Measurements from ENCODE around the gene WDFY4. TPM values are rescaled to one million over a fixed set of nuclear protein-coding genes. Genes with fewer than 3 reads are reported as not detected.

Gene WDFY4
- total and polyA plus RNA-seq, 9 of the 15 experiments (the other 6 are each of a cell fraction or from before 2014, with no cell fraction given): 0.01 to 0.02 (median 0.01) TPM; not detected in 6

DNA sequence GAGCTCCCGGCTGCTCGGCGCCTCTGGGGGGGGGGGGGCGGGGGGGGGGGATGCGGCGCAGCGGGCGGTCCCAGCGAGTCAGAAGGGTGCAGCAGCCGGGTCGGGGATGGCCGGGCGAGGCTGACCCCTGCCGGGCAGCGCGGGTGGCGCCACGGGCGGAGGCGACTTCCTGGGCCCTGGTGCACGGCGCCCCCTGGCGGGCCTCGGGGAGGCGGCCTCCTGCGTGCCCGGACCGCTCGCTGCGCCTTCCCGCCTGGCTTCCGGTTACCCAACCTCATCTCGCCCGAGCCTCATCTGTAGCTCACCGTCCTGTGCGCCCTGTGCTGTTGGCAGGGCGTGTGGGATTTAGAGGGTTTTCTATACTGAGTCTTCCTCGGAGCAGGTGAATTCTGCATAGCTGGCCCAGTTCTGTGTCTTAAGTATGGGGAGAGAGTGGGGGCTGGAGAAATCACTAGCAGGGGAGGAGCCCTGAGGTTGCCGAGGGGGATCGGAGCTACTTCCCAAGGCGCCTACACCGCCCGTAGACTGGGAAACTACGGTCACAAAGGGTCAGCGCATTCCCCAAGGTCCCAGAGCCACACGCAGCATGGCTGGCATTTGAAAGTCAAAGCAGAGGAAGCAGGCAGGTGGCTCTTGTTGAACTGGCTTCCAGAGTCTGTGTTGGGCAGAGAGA, 28.3 kb upstream of the WDFY4 start (continued):
- TF ChIP-seq ZNF778 (CRISPR knock-in tag; IDR thresholded peaks at IDR 0.05): no peak
- TF ChIP-seq, protein P1, sequence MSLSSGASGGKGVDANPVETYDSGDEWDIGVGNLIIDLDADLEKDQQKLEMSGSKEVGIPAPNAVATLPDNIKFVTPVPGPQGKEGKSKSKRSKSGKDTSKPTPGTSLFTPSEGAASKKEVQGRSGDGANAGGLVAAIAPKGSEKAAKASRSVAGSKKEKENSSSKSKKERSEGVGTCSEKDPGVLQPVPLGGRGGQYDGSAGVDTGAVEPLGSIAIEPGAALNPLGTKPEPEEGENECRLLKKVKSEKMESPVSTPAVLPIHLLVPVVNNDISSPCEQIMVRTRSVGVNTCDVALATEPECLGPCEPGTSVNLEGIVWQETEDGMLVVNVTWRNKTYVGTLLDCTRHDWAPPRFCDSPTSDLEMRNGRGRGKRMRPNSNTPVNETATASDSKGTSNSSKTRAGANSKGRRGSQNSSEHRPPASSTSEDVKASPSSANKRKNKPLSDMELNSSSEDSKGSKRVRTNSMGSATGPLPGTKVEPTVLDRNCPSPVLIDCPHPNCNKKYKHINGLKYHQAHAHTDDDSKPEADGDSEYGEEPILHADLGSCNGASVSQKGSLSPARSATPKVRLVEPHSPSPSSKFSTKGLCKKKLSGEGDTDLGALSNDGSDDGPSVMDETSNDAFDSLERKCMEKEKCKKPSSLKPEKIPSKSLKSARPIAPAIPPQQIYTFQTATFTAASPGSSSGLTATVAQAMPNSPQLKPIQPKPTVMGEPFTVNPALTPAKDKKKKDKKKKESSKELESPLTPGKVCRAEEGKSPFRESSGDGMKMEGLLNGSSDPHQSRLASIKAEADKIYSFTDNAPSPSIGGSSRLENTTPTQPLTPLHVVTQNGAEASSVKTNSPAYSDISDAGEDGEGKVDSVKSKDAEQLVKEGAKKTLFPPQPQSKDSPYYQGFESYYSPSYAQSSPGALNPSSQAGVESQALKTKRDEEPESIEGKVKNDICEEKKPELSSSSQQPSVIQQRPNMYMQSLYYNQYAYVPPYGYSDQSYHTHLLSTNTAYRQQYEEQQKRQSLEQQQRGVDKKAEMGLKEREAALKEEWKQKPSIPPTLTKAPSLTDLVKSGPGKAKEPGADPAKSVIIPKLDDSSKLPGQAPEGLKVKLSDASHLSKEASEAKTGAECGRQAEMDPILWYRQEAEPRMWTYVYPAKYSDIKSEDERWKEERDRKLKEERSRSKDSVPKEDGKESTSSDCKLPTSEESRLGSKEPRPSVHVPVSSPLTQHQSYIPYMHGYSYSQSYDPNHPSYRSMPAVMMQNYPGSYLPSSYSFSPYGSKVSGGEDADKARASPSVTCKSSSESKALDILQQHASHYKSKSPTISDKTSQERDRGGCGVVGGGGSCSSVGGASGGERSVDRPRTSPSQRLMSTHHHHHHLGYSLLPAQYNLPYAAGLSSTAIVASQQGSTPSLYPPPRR (CRISPR knock-in tag; IDR thresholded peaks at IDR 0.05; ENCODE audit: borderline replicate concordance): no peak
- TF ChIP-seq, protein P2, sequence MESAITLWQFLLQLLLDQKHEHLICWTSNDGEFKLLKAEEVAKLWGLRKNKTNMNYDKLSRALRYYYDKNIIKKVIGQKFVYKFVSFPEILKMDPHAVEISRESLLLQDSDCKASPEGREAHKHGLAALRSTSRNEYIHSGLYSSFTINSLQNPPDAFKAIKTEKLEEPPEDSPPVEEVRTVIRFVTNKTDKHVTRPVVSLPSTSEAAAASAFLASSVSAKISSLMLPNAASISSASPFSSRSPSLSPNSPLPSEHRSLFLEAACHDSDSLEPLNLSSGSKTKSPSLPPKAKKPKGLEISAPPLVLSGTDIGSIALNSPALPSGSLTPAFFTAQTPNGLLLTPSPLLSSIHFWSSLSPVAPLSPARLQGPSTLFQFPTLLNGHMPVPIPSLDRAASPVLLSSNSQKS (CRISPR knock-in tag; IDR thresholded peaks at IDR 0.05): no peak
- TF ChIP-seq NONO (IDR thresholded peaks at IDR 0.05; ENCODE audit: low read depth in 2 of 2, low read length in 1 of 2): peak in 1 of 2 experiments; percentile 96; a peak in 2 of 4 replicates
- TF ChIP-seq ZNF445 (CRISPR knock-in tag; IDR thresholded peaks at IDR 0.05; ENCODE audit: low read depth): no peak
- TF ChIP-seq PML (IDR thresholded peaks at IDR 0.05; ENCODE audit: low read length): no peak
- TF ChIP-seq PTRF (tag; IDR thresholded peaks at IDR 0.05): no peak
- TF ChIP-seq RFX1 (IDR thresholded peaks at IDR 0.05): no peak
- TF ChIP-seq HDAC2 (IDR thresholded peaks at IDR 0.05): no peak
- peak; percentile 16; the same call in 1 of the 2 replicates for TF ChIP-seq NR2C2 (CRISPR knock-in tag; IDR thresholded peaks at IDR 0.05)
- no peak for TF ChIP-seq NR2C2 (tag; IDR thresholded peaks at IDR 0.05)
- TF ChIP-seq ZNF146 (CRISPR knock-in tag; IDR thresholded peaks at IDR 0.05; ENCODE audit: unreplicated experiment): no peak
- TF ChIP-seq FOXK1 (CRISPR knock-in tag; IDR thresholded peaks at IDR 0.05; ENCODE audit: borderline replicate concordance): no peak
- no peak for TF ChIP-seq ZNF124 (CRISPR knock-in tag; IDR thresholded peaks at IDR 0.05)
- peak; percentile 94 for TF ChIP-seq FIP1L1 (IDR thresholded peaks at IDR 0.05; ENCODE audit: low read depth, low read length, poor library complexity, severe bottlenecking)
- no peak for TF ChIP-seq FOXA1 (IDR thresholded peaks at IDR 0.05; ENCODE audit: borderline replicate concordance)
- TF ChIP-seq, protein P3, sequence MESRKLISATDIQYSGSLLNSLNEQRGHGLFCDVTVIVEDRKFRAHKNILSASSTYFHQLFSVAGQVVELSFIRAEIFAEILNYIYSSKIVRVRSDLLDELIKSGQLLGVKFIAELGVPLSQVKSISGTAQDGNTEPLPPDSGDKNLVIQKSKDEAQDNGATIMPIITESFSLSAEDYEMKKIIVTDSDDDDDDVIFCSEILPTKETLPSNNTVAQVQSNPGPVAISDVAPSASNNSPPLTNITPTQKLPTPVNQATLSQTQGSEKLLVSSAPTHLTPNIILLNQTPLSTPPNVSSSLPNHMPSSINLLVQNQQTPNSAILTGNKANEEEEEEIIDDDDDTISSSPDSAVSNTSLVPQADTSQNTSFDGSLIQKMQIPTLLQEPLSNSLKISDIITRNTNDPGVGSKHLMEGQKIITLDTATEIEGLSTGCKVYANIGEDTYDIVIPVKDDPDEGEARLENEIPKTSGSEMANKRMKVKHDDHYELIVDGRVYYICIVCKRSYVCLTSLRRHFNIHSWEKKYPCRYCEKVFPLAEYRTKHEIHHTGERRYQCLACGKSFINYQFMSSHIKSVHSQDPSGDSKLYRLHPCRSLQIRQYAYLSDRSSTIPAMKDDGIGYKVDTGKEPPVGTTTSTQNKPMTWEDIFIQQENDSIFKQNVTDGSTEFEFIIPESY (CRISPR knock-in tag; IDR thresholded peaks at IDR 0.05): peak; percentile 55
- TF ChIP-seq, protein P4, sequence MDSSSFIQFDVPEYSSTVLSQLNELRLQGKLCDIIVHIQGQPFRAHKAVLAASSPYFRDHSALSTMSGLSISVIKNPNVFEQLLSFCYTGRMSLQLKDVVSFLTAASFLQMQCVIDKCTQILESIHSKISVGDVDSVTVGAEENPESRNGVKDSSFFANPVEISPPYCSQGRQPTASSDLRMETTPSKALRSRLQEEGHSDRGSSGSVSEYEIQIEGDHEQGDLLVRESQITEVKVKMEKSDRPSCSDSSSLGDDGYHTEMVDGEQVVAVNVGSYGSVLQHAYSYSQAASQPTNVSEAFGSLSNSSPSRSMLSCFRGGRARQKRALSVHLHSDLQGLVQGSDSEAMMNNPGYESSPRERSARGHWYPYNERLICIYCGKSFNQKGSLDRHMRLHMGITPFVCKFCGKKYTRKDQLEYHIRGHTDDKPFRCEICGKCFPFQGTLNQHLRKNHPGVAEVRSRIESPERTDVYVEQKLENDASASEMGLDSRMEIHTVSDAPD (CRISPR knock-in tag; IDR thresholded peaks at IDR 0.05): no peak
- TF ChIP-seq NFATC3 (IDR thresholded peaks at IDR 0.05): no peak
- TF ChIP-seq NUFIP1 (IDR thresholded peaks at IDR 0.05; ENCODE audit: partially characterized antibody): no peak
